NCI-H69 (cell line): ENCODE results near the gene SLC22A12.
"Not testable (repeated sequence)": the region's sequence is repeated elsewhere in the genome, so short reads cannot be mapped to it uniquely, and the experiment has no call there.

Experiments used
- DNase-seq: peaks from one replicate; lab custom pipeline; 2025; lab: John Stamatoyannopoulos, UW

Gene SLC22A12

GRCh38 chr11:64590763-64591221 lies at the start of gene SLC22A12:
Gene SLC22A12 (plus strand): TSS chr11:64591220. CDS start chr11:64591557, 337 bp downstream.
- no peak for DNase-seq

GRCh38 chr11:64542172-64543125 lies 48.6 kb upstream of the SLC22A12 start:
- no peak for DNase-seq

- no peak for DNase-seq
Measured at GRCh38 chr11:64543818-64544217, 47.2 kb upstream of the SLC22A12 start.

- peak; percentile 44 for DNase-seq
Measured at GRCh38 chr11:64544616-64545296, 46.3 kb upstream of the SLC22A12 start.

- DNase-seq: no peak
Measured at GRCh38 chr11:64545619-64546018, 45.4 kb upstream of the SLC22A12 start.

- DNase-seq: no peak
Measured at GRCh38 chr11:64546176-64546575, 44.8 kb upstream of the SLC22A12 start.

- DNase-seq: no peak
Measured at GRCh38 chr11:64546600-64546999, 44.4 kb upstream of the SLC22A12 start.

- no peak for DNase-seq
Measured at GRCh38 chr11:64549969-64550368, 41.1 kb upstream of the SLC22A12 start.

GRCh38 chr11:64553554-64554201 lies 37.3 kb upstream of the SLC22A12 start:
- DNase-seq: peak; percentile 58

- no peak for DNase-seq
Measured at GRCh38 chr11:64556044-64556720, 34.8 kb upstream of the SLC22A12 start.

- no peak for DNase-seq
Measured at GRCh38 chr11:64556721-64557250, 34.2 kb upstream of the SLC22A12 start.

- DNase-seq: no peak
Measured at GRCh38 chr11:64558065-64558745, 32.8 kb upstream of the SLC22A12 start.

GRCh38 chr11:64558869-64559268 lies 32.2 kb upstream of the SLC22A12 start:
- no peak for DNase-seq

GRCh38 chr11:64559351-64560138 lies 31.5 kb upstream of the SLC22A12 start:
- DNase-seq: no peak

- DNase-seq: no peak
Measured at GRCh38 chr11:64560139-64560771, 30.8 kb upstream of the SLC22A12 start.

- no peak for DNase-seq
Measured at GRCh38 chr11:64560941-64561340, 30.1 kb upstream of the SLC22A12 start.

- not testable (repeated sequence) for DNase-seq
Measured at GRCh38 chr11:64561429-64561828, 29.6 kb upstream of the SLC22A12 start.

GRCh38 chr11:64561984-64562722 lies 28.9 kb upstream of the SLC22A12 start:
- DNase-seq: no peak
